ENCODE results near the gene ZSWIM5. TPM values are rescaled to one million over a fixed set of nuclear protein-coding genes. Genes with fewer than 3 reads are reported as not detected.
A peak's percentile ranks its signal among the peaks of the same experiment; 100 is the strongest.

The ZSWIM5 gene
- total RNA-seq, 4 donors from 2014 or later, result 12.3 to 38.2 (median 13.7) TPM

DNA sequence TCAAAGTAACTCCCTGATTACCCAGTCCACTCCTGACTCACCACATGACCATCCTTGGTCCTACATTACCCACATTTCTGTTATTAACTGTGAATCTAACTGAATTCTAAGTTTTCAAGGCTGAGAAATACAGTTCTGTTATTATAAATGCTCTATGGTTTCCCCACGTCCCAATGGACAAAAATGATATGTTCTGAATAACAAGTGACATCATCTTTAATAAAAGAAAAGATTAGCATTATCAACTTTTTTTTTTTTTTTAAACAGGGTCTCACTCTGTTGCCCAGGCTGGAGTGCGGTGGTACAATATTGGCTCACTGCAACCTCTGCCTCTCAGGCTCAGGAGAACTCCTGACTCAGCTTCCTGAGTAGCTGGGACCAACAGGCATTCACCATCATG lies 59.6 kb downstream of the ZSWIM5 start:
- Histone ChIP-seq H3K4me1 (peaks cover 0 to 6% (median 2%) of the 10 kb centered on the region in 4 donors), H3K4me3 (no peak overlapping the region), H3K9me3 (no peaks in the 10 kb centered on the region), H3K27me3 (no peaks in the 10 kb centered on the region), H3K27ac (no peak overlapping the region), H3K36me3 (no peaks in the 10 kb centered on the region)
- DNase-seq, result no peak
- intact Hi-C loops (cut with DNase I; ENCODE audit: low total_unique reads) (no loop called here), in situ Hi-C loops (cut with MboI; ENCODE audit: low pct_ligation_motif_present in 1 of 4, low pct_unique_long_range_greater_than_20kb in 1 of 4, low sequenced_read_pairs in 3 of 4) (no loop called here)
- 80 to 88% methylated on average over 2 of the region's 2 CpGs for WGBS, 2 donors (ENCODE audit: low coverage in 1 of 2)
- TF ChIP-seq EP300 (IDR thresholded peaks at IDR 0.05; ENCODE audit: low read depth), result no peak
- TF ChIP-seq POLR2AphosphoS5 (IDR thresholded peaks at IDR 0.05), result no peak
- TF ChIP-seq, protein P1, sequence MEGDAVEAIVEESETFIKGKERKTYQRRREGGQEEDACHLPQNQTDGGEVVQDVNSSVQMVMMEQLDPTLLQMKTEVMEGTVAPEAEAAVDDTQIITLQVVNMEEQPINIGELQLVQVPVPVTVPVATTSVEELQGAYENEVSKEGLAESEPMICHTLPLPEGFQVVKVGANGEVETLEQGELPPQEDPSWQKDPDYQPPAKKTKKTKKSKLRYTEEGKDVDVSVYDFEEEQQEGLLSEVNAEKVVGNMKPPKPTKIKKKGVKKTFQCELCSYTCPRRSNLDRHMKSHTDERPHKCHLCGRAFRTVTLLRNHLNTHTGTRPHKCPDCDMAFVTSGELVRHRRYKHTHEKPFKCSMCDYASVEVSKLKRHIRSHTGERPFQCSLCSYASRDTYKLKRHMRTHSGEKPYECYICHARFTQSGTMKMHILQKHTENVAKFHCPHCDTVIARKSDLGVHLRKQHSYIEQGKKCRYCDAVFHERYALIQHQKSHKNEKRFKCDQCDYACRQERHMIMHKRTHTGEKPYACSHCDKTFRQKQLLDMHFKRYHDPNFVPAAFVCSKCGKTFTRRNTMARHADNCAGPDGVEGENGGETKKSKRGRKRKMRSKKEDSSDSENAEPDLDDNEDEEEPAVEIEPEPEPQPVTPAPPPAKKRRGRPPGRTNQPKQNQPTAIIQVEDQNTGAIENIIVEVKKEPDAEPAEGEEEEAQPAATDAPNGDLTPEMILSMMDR (IDR thresholded peaks at IDR 0.05), result no peak
- no peak for TF ChIP-seq POLR2A (IDR thresholded peaks at IDR 0.05)

- Histone ChIP-seq H3K4me3 (no peak overlapping the region), H3K9me3 (no peaks in the 10 kb centered on the region), H3K27me3 (no peaks in the 10 kb centered on the region), H3K4me1 (peaks cover 5 to 27% (median 17%) of the 10 kb centered on the region in 4 donors), H3K27ac (peak overlapping the region; percentile 37 to 69 (median 56)), H3K36me3 (no peaks in the 10 kb centered on the region)
- 42 to 52% methylated on average over 4 of the region's 4 CpGs for WGBS, 2 donors (ENCODE audit: low coverage in 1 of 2)
- in situ Hi-C loops (cut with MboI; ENCODE audit: low pct_ligation_motif_present in 1 of 4, low pct_unique_long_range_greater_than_20kb in 1 of 4, low sequenced_read_pairs in 3 of 4), result no loop called here
- TF ChIP-seq, protein P1 (IDR thresholded peaks at IDR 0.05), result no peak
- TF ChIP-seq POLR2AphosphoS5 (IDR thresholded peaks at IDR 0.05), result no peak
- TF ChIP-seq POLR2A (IDR thresholded peaks at IDR 0.05), result no peak
- TF ChIP-seq EP300 (IDR thresholded peaks at IDR 0.05; ENCODE audit: low read depth), result no peak
- intact Hi-C loops (cut with DNase I; ENCODE audit: low total_unique reads), result no loop called here
- DNase-seq, result peak; percentile 81
Measured at GRCh38 chr1:45141247-45142003, 65.0 kb downstream of the ZSWIM5 start.

DNA sequence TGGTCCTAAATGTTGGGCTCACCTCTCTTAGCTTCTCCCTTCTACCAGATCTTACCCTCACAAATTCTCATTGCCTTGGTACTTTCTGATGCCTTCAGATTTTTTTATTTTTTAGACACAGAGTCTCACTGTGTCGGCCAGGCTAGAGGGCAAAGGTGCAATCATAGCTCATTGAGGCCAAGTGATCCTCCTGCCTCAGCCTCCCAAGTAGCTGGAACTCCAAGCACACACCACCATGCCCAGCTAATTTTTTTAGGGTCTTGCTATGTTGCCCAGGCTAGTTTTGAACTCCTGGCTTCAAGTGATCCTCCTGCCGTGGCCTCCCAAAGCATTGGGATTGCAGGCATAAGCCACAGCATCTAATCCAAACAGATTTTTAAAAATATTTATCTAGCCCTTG lies 69.4 kb downstream of the ZSWIM5 start:
- TF ChIP-seq EP300 (IDR thresholded peaks at IDR 0.05; ENCODE audit: low read depth) (no peak), POLR2A (IDR thresholded peaks at IDR 0.05) (no peak), POLR2AphosphoS5 (IDR thresholded peaks at IDR 0.05) (no peak)
- TF ChIP-seq, protein P1 (IDR thresholded peaks at IDR 0.05), result no peak
- Histone ChIP-seq H3K27me3 (no peaks in the 10 kb centered on the region), H3K4me3 (no peak overlapping the region), H3K4me1 (peaks cover 5 to 48% (median 25%) of the 10 kb centered on the region in 4 donors), H3K9me3 (no peaks in the 10 kb centered on the region), H3K36me3 (no peaks in the 10 kb centered on the region), H3K27ac (no peak overlapping the region)
- WGBS, 2 donors (ENCODE audit: low coverage in 1 of 2), result 90% methylated on average over 2 of the region's 2 CpGs; no CpG with 5 or more reads in 1 of the 2 donors
- in situ Hi-C loops (cut with MboI; ENCODE audit: low pct_ligation_motif_present in 1 of 4, low pct_unique_long_range_greater_than_20kb in 1 of 4, low sequenced_read_pairs in 3 of 4), result no loop called here
- intact Hi-C loops (cut with DNase I; ENCODE audit: low total_unique reads), result no loop called here
- DNase-seq, result no peak

DNA sequence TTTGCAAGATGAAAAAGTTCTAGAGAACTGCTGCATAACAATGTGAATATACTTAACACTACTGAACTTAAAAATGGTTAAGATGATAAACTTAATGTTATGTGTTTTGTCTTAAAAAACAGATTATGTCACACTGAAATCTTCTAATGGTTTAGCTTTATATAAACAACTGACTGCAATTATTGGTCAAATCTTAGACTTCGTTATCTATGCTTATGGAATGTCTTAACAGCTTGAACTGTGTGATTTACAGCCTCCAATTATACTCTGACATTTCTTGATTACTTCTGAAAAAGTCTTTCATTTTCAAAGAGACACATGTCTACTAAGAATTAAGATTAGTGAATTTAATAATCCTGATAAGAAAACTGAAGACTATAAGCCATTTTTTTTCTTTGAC lies 71.1 kb downstream of the ZSWIM5 start:
- peaks cover 2 to 34% (median 13%) of the 10 kb centered on the region in 4 donors for H3K4me1 ChIP-seq
- intact Hi-C loops (cut with DNase I; ENCODE audit: low total_unique reads) (no loop called here), in situ Hi-C loops (cut with MboI; ENCODE audit: low pct_ligation_motif_present in 1 of 4, low pct_unique_long_range_greater_than_20kb in 1 of 4, low sequenced_read_pairs in 3 of 4) (no loop called here)
- H3K9me3 ChIP-seq, result no peaks in the 10 kb centered on the region
- 48 to 53% methylated on average over 1 of the region's 1 CpG for WGBS, 2 donors (ENCODE audit: low coverage in 1 of 2)
- no peak for DNase-seq
- TF ChIP-seq POLR2AphosphoS5 (IDR thresholded peaks at IDR 0.05), result no peak
- no peak for TF ChIP-seq EP300 (IDR thresholded peaks at IDR 0.05; ENCODE audit: low read depth)
- no peaks in the 10 kb centered on the region for H3K36me3 ChIP-seq
- H3K27ac ChIP-seq, result peak overlapping the region in 3 of 4 donors; percentile 56 to 80 (median 59)
- H3K27me3 ChIP-seq, result no peaks in the 10 kb centered on the region
- H3K4me3 ChIP-seq, result no peak overlapping the region

Data from transverse colon (tissue), 4 donors.